Uterus (tissue), 2 donors: ENCODE results near the gene KLF8.

Source experiments
- POLR2A ChIP-seq, 2 donors: fragments of 450-650 bp; IDR thresholded peaks; one replicate each; pipeline ENCODE4 v1.6.1; 2016; ENCODE audit warnings: antibody characterized with exemption in 2 of 2, mild to moderate bottlenecking in 1 of 2, moderate library complexity in 1 of 2
- TF ChIP-seq, protein P1 (sequence below), 4 experiments: fragments of 200-600 bp in 2 of 4; fragments of 450-650 bp in 2 of 4; sonication (generic) in 2 of 4; IDR thresholded peaks; one replicate each; pipeline ENCODE4 v1.5.1; 2016 to 2019; ENCODE audit warnings: antibody characterized with exemption in 4 of 4, mild to moderate bottlenecking in 2 of 4, moderate library complexity in 1 of 4

DNA sequence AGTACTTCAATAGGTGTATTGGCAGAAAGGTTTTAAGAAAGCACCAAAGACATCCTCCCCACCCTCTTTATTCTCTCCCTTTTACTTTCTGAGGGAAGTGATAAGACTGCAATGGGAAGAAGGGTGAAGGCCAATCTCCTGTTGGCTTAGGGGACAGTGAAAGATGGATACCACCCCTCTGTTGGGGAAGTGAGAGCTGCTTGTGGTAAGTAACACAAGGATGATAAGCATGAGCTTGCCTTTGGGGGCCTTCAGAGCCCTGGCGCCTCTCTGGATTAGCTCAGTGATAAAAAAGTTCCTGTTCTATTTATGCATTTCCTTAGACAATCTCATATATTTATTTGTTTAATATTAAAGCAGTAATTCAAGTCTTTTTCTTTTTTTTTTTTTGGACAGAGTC is 5.2 kb upstream of the KLF8 start:
- TF ChIP-seq, protein P1, sequence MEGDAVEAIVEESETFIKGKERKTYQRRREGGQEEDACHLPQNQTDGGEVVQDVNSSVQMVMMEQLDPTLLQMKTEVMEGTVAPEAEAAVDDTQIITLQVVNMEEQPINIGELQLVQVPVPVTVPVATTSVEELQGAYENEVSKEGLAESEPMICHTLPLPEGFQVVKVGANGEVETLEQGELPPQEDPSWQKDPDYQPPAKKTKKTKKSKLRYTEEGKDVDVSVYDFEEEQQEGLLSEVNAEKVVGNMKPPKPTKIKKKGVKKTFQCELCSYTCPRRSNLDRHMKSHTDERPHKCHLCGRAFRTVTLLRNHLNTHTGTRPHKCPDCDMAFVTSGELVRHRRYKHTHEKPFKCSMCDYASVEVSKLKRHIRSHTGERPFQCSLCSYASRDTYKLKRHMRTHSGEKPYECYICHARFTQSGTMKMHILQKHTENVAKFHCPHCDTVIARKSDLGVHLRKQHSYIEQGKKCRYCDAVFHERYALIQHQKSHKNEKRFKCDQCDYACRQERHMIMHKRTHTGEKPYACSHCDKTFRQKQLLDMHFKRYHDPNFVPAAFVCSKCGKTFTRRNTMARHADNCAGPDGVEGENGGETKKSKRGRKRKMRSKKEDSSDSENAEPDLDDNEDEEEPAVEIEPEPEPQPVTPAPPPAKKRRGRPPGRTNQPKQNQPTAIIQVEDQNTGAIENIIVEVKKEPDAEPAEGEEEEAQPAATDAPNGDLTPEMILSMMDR (IDR thresholded peaks at IDR 0.05): no peak
- no peak for TF ChIP-seq POLR2A (IDR thresholded peaks at IDR 0.05)
